ENCODE data around the gene DDX4. TPM values are rescaled to one million over a fixed set of nuclear protein-coding genes. Genes with fewer than 3 reads are reported as not detected.
A peak's percentile ranks its signal among the peaks of the same experiment; 100 is the strongest.
"Not testable (repeated sequence)": the region's sequence is repeated elsewhere in the genome, so short reads cannot be mapped to it uniquely, and the experiment has no call there.

Gene DDX4
- 1 to 10 TPM in 1 of 2 experiments, under 1 TPM in 1; 0.28 to 1.2 TPM for total RNA-seq

- H3K9me3 Mint-ChIP-seq = no peaks in the 10 kb centered on the region
- no peak for DNase-seq
- POLR2A ChIA-PET = no interaction called here
- no peak for ATAC-seq (ENCODE audit: low read depth)
- no peaks in the 10 kb centered on the region for H3K36me3 Mint-ChIP-seq
- peaks cover 25% of the 10 kb centered on the region for H3K27me3 Mint-ChIP-seq
- H3K4me1 Mint-ChIP-seq = no peaks in the 10 kb centered on the region
- H3K4me3 Mint-ChIP-seq = no peak within 1 kb of the TSS
- no peak within 1 kb of the TSS for H3K27ac Mint-ChIP-seq
Measured at GRCh38 chr5:55737793-55738192, at the start of gene DDX4. Gene DDX4, plus strand, starts transcription at chr5:55738061. Its CDS starts 903 bp downstream, at chr5:55738964.

GRCh38 chr5:55691265-55692105, 46.4 kb upstream of the DDX4 start:
- POLR2A ChIA-PET = interaction anchor here (0.5 kb wide), 1 partner anchor 191 kb away, joined by 3 read pairs; no protein-coding TSS in a partner anchor
- Mint-ChIP-seq H3K36me3 (peaks cover 9% of the 10 kb centered on the region), H3K4me3 (no peak overlapping the region), H3K9me3 (no peaks in the 10 kb centered on the region), H3K27me3 (no peaks in the 10 kb centered on the region), H3K4me1 (peaks cover 8% of the 10 kb centered on the region), H3K27ac (no peak overlapping the region)
- no peak for ATAC-seq (ENCODE audit: low read depth)
- DNase-seq = no peak

- H3K36me3 Mint-ChIP-seq = peaks cover 13% of the 10 kb centered on the region
- H3K4me3 Mint-ChIP-seq = no peak overlapping the region
- ATAC-seq (ENCODE audit: low read depth) (no peak), DNase-seq (no peak)
- peaks cover 8% of the 10 kb centered on the region for H3K4me1 Mint-ChIP-seq
- no peaks in the 10 kb centered on the region for H3K27me3 Mint-ChIP-seq
- POLR2A ChIA-PET = no interaction called here
- no peak overlapping the region for H3K27ac Mint-ChIP-seq
- no peaks in the 10 kb centered on the region for H3K9me3 Mint-ChIP-seq
Measured at GRCh38 chr5:55692106-55692417, 45.8 kb upstream of the DDX4 start.

GRCh38 chr5:55692509-55692908, 45.4 kb upstream of the DDX4 start:
- Mint-ChIP-seq H3K27ac (no peak overlapping the region), H3K9me3 (no peaks in the 10 kb centered on the region), H3K4me3 (no peak overlapping the region), H3K4me1 (peaks cover 8% of the 10 kb centered on the region), H3K36me3 (peaks cover 16% of the 10 kb centered on the region), H3K27me3 (no peaks in the 10 kb centered on the region)
- ATAC-seq (ENCODE audit: low read depth) (no peak), DNase-seq (no peak)
- POLR2A ChIA-PET = no interaction called here

GRCh38 chr5:55694152-55694830, 43.6 kb upstream of the DDX4 start:
- no peaks in the 10 kb centered on the region for H3K9me3 Mint-ChIP-seq
- H3K4me3 Mint-ChIP-seq = no peak overlapping the region
- peaks cover 12% of the 10 kb centered on the region for H3K36me3 Mint-ChIP-seq
- H3K4me1 Mint-ChIP-seq = peaks cover 8% of the 10 kb centered on the region
- H3K27ac Mint-ChIP-seq = no peak overlapping the region
- POLR2A ChIA-PET = no interaction called here
- DNase-seq (no peak), ATAC-seq (ENCODE audit: low read depth) (peak; percentile 58)
- no peaks in the 10 kb centered on the region for H3K27me3 Mint-ChIP-seq

- H3K4me1 Mint-ChIP-seq; ATAC-seq (ENCODE audit: low read depth); H3K9me3 Mint-ChIP-seq; H3K27me3 Mint-ChIP-seq; H3K4me3 Mint-ChIP-seq; H3K27ac Mint-ChIP-seq; DNase-seq; POLR2A ChIA-PET: not testable (repeated sequence)
- peaks cover 17% of the 10 kb centered on the region for H3K36me3 Mint-ChIP-seq
Measured at GRCh38 chr5:55696704-55697103, 41.2 kb upstream of the DDX4 start.

GRCh38 chr5:55699041-55699688, 38.7 kb upstream of the DDX4 start:
- DNase-seq = no peak
- Mint-ChIP-seq H3K27me3 (no peaks in the 10 kb centered on the region), H3K36me3 (peaks cover 27% of the 10 kb centered on the region), H3K27ac (no peak overlapping the region), H3K4me3 (no peak overlapping the region), H3K9me3 (no peaks in the 10 kb centered on the region), H3K4me1 (peaks cover 7% of the 10 kb centered on the region)
- ATAC-seq (ENCODE audit: low read depth) = no peak
- POLR2A ChIA-PET = no interaction called here

GRCh38 chr5:55700745-55701144, 37.1 kb upstream of the DDX4 start:
- no peak for ATAC-seq (ENCODE audit: low read depth)
- Mint-ChIP-seq H3K4me3 (no peak overlapping the region), H3K36me3 (peaks cover 30% of the 10 kb centered on the region), H3K27ac (no peak overlapping the region), H3K27me3 (no peaks in the 10 kb centered on the region), H3K9me3 (no peaks in the 10 kb centered on the region), H3K4me1 (peaks cover 6% of the 10 kb centered on the region)
- DNase-seq = no peak
- POLR2A ChIA-PET = interaction anchor here (0.6 kb wide), 1 partner anchor 244 kb away, joined by 5 read pairs; no protein-coding TSS in a partner anchor

- Mint-ChIP-seq H3K9me3 (no peaks in the 10 kb centered on the region), H3K4me3 (no peak overlapping the region), H3K36me3 (peaks cover 30% of the 10 kb centered on the region), H3K27ac (no peak overlapping the region), H3K4me1 (peaks cover 6% of the 10 kb centered on the region), H3K27me3 (no peaks in the 10 kb centered on the region)
- POLR2A ChIA-PET = no interaction called here
- ATAC-seq (ENCODE audit: low read depth) = no peak
- DNase-seq = no peak
Measured at GRCh38 chr5:55701462-55702103, 36.3 kb upstream of the DDX4 start.

- DNase-seq (no peak), ATAC-seq (ENCODE audit: low read depth) (no peak)
- POLR2A ChIA-PET = no interaction called here
- Mint-ChIP-seq H3K9me3 (no peaks in the 10 kb centered on the region), H3K4me1 (peaks cover 6% of the 10 kb centered on the region), H3K36me3 (peaks cover 29% of the 10 kb centered on the region), H3K4me3 (no peak overlapping the region), H3K27me3 (no peaks in the 10 kb centered on the region), H3K27ac (no peak overlapping the region)
Measured at GRCh38 chr5:55702598-55703345, 35.1 kb upstream of the DDX4 start.

GRCh38 chr5:55706230-55706629, 31.6 kb upstream of the DDX4 start:
- no peaks in the 10 kb centered on the region for H3K27me3 Mint-ChIP-seq
- no peaks in the 10 kb centered on the region for H3K9me3 Mint-ChIP-seq
- no peak for DNase-seq
- no peak for ATAC-seq (ENCODE audit: low read depth)
- H3K27ac Mint-ChIP-seq = no peak overlapping the region
- POLR2A ChIA-PET = interaction anchor here (0.6 kb wide), 1 partner anchor 149 kb away, joined by 3 read pairs; no protein-coding TSS in a partner anchor
- H3K4me3 Mint-ChIP-seq = no peak overlapping the region
- peaks cover 9% of the 10 kb centered on the region for H3K4me1 Mint-ChIP-seq
- H3K36me3 Mint-ChIP-seq = peaks cover 30% of the 10 kb centered on the region

GRCh38 chr5:55708732-55709131, 29.1 kb upstream of the DDX4 start:
- ATAC-seq (ENCODE audit: low read depth) = no peak
- no peak overlapping the region for H3K4me3 Mint-ChIP-seq
- H3K27me3 Mint-ChIP-seq = peaks cover 2% of the 10 kb centered on the region
- H3K9me3 Mint-ChIP-seq = no peaks in the 10 kb centered on the region
- peaks cover 21% of the 10 kb centered on the region for H3K36me3 Mint-ChIP-seq
- no peak for DNase-seq
- POLR2A ChIA-PET = no interaction called here
- H3K27ac Mint-ChIP-seq = no peak overlapping the region
- peaks cover 16% of the 10 kb centered on the region for H3K4me1 Mint-ChIP-seq
